Stomach (tissue), 19 donors: Measurements from ENCODE around the gene CCT4. TPM values are rescaled to one million over a fixed set of nuclear protein-coding genes. Genes with fewer than 3 reads are reported as not detected.

Experiments used
- DNase-seq, 2 donors: peaks; one replicate each; pipeline versions ENCODE4 v3.0.0 to v3.0.0-alpha.2; 2013 to 2019
- H3K27ac ChIP-seq, 5 donors: fragments of 200-600 bp in 4 of 5; sonication (generic) in 4 of 5; one replicate each; pipeline ENCODE4 v1.5.1; 2013 to 2019; ENCODE audit warnings: mild to moderate bottlenecking in 1 of 5, moderate library complexity in 1 of 5
- H3K27me3 ChIP-seq, 3 donors: fragments of 200-600 bp; sonication (generic); one replicate each; pipeline ENCODE4 v1.5.1; 2017 to 2019; ENCODE audit warnings: mixed run types in 1 of 3
- H3K36me3 ChIP-seq, 4 donors: fragments of 200-600 bp; sonication (generic); 1 replicate in 3 of 4; 2 replicates in 1 of 4; pipeline ENCODE4 v1.5.1; 2016 to 2019
- H3K4me1 ChIP-seq, 4 donors: fragments of 200-600 bp; sonication (generic); one replicate each; pipeline ENCODE4 v1.5.1; 2016 to 2019
- H3K4me3 ChIP-seq, 4 donors: fragments of 200-600 bp; sonication (generic) in 3 of 4; one replicate each; pipeline ENCODE4 v1.5.1; 2016 to 2019; ENCODE audit warnings: mild to moderate bottlenecking in 1 of 4
- H3K9me3 ChIP-seq, 4 donors: fragments of 200-600 bp; sonication (generic); one replicate each; pipeline ENCODE4 v1.5.1; 2016 to 2019
- EP300 ChIP-seq: sonication (generic); formaldehyde crosslinking; IDR thresholded peaks from one replicate; pipeline ENCODE4 v1.6.1; 2017; ENCODE audit warnings: antibody characterized with exemption
- POLR2A ChIP-seq, 4 donors: fragments of 450-650 bp; IDR thresholded peaks; one replicate each; pipeline ENCODE4 v1.6.1; 2016; ENCODE audit warnings: antibody characterized with exemption in 4 of 4, control low read depth in 2 of 4, mild to moderate bottlenecking in 1 of 4, moderate library complexity in 1 of 4
- POLR2AphosphoS5 ChIP-seq, 3 donors: sonication (generic); formaldehyde crosslinking; IDR thresholded peaks; one replicate each; pipeline ENCODE4 v1.6.1; 2016; ENCODE audit warnings: antibody characterized with exemption in 3 of 3
- WGBS, 5 donors: extraction: QIAGEN DNeasy Blood & Tissue Kit in 3 of 5; methylation state at CpG; one replicate each; pipeline versions ENCODE4 v1.1.5 to v1.1.7; 2013 to 2018; 5-methylcytosine and 5-hydroxymethylcytosine counted together
- intact Hi-C: fragments of 100-400 bp; cut with DNase I; formaldehyde crosslinking; loops from one replicate; pipeline ENCODE4 v1.15.1; 2023; ENCODE audit warnings: low total_unique reads
- long read RNA-seq, 10 donors: transcript quantifications; one replicate each; lab custom pipeline, GENCODE V29; 2026
- polyA plus RNA-seq, 3 donors: library from polyadenylated mRNA; stranded (reverse); fragments of 200-250 nt; gene quantifications; one replicate each; pipeline ENCODE4 v1.2.3, GENCODE V29; 2013
- total RNA-seq, 5 donors: library from RNA; depleted of rRNA; stranded (reverse); fragments of >200 nt; gene quantifications; one replicate each; pipeline versions ENCODE4 v1.1.0 to v1.2.3, GENCODE V29; 2014 to 2016
- TF ChIP-seq, protein P1 (sequence below), 7 experiments: fragments of 450-650 bp in 4 of 7; fragments of 200-600 bp in 3 of 7; sonication (generic) in 3 of 7; IDR thresholded peaks; one replicate each; pipeline ENCODE4 v1.5.1; 2016 to 2019; ENCODE audit warnings: antibody characterized with exemption in 7 of 7, control low read depth in 2 of 7, mild to moderate bottlenecking in 1 of 7
- donor health status: healthy with polysubstance abuse.
- donor health status: Bipolar disorder and iron deficiency.
- donor health status: healthy.

CCT4 gene, protein sequence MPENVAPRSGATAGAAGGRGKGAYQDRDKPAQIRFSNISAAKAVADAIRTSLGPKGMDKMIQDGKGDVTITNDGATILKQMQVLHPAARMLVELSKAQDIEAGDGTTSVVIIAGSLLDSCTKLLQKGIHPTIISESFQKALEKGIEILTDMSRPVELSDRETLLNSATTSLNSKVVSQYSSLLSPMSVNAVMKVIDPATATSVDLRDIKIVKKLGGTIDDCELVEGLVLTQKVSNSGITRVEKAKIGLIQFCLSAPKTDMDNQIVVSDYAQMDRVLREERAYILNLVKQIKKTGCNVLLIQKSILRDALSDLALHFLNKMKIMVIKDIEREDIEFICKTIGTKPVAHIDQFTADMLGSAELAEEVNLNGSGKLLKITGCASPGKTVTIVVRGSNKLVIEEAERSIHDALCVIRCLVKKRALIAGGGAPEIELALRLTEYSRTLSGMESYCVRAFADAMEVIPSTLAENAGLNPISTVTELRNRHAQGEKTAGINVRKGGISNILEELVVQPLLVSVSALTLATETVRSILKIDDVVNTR
- 100 to 1,000 TPM in 1 of 5 donors, 10 to 100 TPM in 4; 18.5 to 109 (median 61.6) TPM for total RNA-seq
- 10 to 100 TPM; 59.0 to 90.7 (median 75.5) TPM for polyA plus RNA-seq
- long read RNA-seq, donor 1, transcript CCT4-201 (14 exons, 2,520 nt), result major isoform, 15 of 77 reads
- long read RNA-seq, donor 1, partial matches to known transcripts, result 62 of 77 reads
- long read RNA-seq, donor 1, other reads (novel, unspliced or antisense), result 0 of 77 reads
- long read RNA-seq, donor 2, transcript CCT4-201 (14 exons, 2,520 nt), result major isoform, 27 of 81 reads
- long read RNA-seq, donor 2, partial matches to known transcripts, result 53 of 81 reads
- long read RNA-seq, donor 2, other reads (novel, unspliced or antisense), result 0 of 81 reads
- long read RNA-seq, donor 3, transcript CCT4-201 (14 exons, 2,520 nt), result major isoform, 19 of 69 reads
- long read RNA-seq, donor 3, partial matches to known transcripts, result 50 of 69 reads
- long read RNA-seq, donor 3, other reads (novel, unspliced or antisense), result 0 of 69 reads
- long read RNA-seq, donor 4, partial matches to known transcripts, result 0 of 1 reads
- long read RNA-seq, donor 4, other reads (novel, unspliced or antisense), result 0 of 1 reads
- long read RNA-seq, donor 5, transcript CCT4-201 (14 exons, 2,520 nt), result major isoform, 46 of 99 reads
- long read RNA-seq, donor 5, partial matches to known transcripts, result 52 of 99 reads
- long read RNA-seq, donor 5, other reads (novel, unspliced or antisense), result 0 of 99 reads
- long read RNA-seq, donor 6, result 0 reads
- long read RNA-seq, donor 7, transcript CCT4-201 (14 exons, 2,520 nt), result major isoform, 30 of 110 reads
- long read RNA-seq, donor 7, partial matches to known transcripts, result 80 of 110 reads
- long read RNA-seq, donor 7, other reads (novel, unspliced or antisense), result 0 of 110 reads
- long read RNA-seq, donor 8, transcript CCT4-201 (14 exons, 2,520 nt), result major isoform, 42 of 133 reads
- long read RNA-seq, donor 8, partial matches to known transcripts, result 91 of 133 reads
- long read RNA-seq, donor 8, other reads (novel, unspliced or antisense), result 0 of 133 reads
- long read RNA-seq, donor 9, transcript CCT4-201 (14 exons, 2,520 nt), result major isoform, 25 of 106 reads
- long read RNA-seq, donor 9, partial matches to known transcripts, result 81 of 106 reads
- long read RNA-seq, donor 9, other reads (novel, unspliced or antisense), result 0 of 106 reads
- long read RNA-seq, donor 10, transcript CCT4-201 (14 exons, 2,520 nt), result major isoform, 12 of 27 reads
- long read RNA-seq, donor 10, partial matches to known transcripts, result 15 of 27 reads
- long read RNA-seq, donor 10, other reads (novel, unspliced or antisense), result 0 of 27 reads

DNA sequence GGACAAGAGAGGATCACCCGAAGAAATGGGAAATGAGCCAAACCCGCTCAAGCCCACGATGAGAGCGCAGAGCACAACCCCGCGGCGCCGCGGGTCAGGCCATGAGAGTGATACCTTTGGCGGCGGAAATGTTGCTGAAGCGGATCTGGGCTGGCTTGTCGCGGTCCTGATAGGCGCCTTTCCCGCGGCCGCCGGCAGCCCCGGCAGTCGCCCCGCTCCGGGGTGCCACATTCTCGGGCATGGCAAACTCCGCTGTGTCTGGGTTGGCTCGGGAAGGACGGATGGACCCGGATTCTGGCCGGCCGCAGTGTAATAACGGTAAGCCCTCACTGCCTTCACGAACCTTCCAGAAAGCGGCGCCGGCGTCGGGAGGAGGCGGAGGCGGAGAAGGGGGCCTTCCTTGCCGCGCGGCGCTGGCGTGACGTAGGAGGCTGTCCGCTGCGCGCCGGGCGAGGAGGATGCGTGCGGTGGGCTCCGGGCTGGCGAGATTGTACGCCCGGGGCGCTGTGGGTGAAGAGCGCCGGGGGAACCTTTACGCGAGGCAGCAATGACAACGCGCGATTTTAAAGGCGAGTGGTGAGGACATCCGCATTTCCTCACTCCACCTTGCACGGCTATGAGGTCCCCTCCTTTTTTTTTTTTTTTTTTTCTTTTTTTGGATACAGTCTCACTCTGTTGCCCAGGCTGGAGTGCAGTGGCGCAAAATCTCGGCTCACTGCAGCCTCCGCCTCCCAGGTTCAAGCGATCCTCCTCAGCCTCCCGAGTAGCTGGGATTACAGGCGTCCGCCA, at the start of gene CCT4:
TSS of gene CCT4 (minus strand) at position 390 of the 789 bp plus-strand sequence. CDS start at position 241, 149 bp downstream.
- no peaks in the 10 kb centered on the region for H3K27me3 ChIP-seq
- peak within 1 kb of the TSS; percentile 91 to 100 (median 97) for H3K27ac ChIP-seq
- H3K4me3 ChIP-seq, result peak within 1 kb of the TSS; percentile 73 to 92 (median 84)
- 0 to 1% (median 1%) methylated on average over 45 to 74 of the region's 74 CpGs for WGBS, 5 donors
- TF ChIP-seq EP300 (no peak), POLR2AphosphoS5 (IDR thresholded peaks at IDR 0.05) (peak; percentile 92 to 98 (median 97)), POLR2A (IDR thresholded peaks at IDR 0.05) (peak in 2 of 4 donors; percentile 50 to 74)
- TF ChIP-seq, protein P1, sequence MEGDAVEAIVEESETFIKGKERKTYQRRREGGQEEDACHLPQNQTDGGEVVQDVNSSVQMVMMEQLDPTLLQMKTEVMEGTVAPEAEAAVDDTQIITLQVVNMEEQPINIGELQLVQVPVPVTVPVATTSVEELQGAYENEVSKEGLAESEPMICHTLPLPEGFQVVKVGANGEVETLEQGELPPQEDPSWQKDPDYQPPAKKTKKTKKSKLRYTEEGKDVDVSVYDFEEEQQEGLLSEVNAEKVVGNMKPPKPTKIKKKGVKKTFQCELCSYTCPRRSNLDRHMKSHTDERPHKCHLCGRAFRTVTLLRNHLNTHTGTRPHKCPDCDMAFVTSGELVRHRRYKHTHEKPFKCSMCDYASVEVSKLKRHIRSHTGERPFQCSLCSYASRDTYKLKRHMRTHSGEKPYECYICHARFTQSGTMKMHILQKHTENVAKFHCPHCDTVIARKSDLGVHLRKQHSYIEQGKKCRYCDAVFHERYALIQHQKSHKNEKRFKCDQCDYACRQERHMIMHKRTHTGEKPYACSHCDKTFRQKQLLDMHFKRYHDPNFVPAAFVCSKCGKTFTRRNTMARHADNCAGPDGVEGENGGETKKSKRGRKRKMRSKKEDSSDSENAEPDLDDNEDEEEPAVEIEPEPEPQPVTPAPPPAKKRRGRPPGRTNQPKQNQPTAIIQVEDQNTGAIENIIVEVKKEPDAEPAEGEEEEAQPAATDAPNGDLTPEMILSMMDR (IDR thresholded peaks at IDR 0.05), result peak in 1 of 7 experiments; percentile 1
- intact Hi-C loops, result no loop called here
- H3K9me3 ChIP-seq, result no peaks in the 10 kb centered on the region
- H3K36me3 ChIP-seq, result peaks cover 6 to 30% (median 23%) of the 10 kb centered on the region in 4 donors
- peaks cover 18 to 33% (median 26%) of the 10 kb centered on the region in 4 donors for H3K4me1 ChIP-seq
- peak; percentile 92 to 96 for DNase-seq

DNA sequence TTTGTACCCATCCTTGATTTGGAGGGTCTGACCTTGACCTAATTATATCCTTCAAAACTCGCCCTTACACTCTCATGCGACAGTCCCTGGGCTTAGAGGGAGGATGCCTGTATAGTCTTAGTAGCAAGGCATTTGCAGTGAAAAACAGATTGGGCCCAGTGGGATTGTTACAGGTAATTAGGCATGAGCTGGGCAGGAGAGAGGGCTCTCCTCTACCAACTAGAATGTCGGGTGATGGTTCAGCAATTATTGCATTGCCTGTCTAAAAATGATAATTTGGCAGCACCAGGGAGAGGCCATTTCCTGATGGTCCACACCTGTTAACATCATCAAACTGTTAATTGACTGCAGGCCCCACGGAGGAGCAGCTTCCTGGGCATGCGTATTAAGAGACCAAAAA, 49.4 kb upstream of the CCT4 start:
- no peak for DNase-seq
- H3K36me3 ChIP-seq, result peaks cover 0 to 14% (median 6%) of the 10 kb centered on the region in 4 donors
- no peaks in the 10 kb centered on the region for H3K27me3 ChIP-seq
- H3K27ac ChIP-seq, result no peak overlapping the region
- WGBS, 5 donors, result 83 to 91% (median 88%) methylated on average over 5 of the region's 5 CpGs
- intact Hi-C loops, result no loop called here
- H3K4me3 ChIP-seq, result no peak overlapping the region
- H3K4me1 ChIP-seq, result peaks cover 0 to 20% (median 9%) of the 10 kb centered on the region in 4 donors
- TF ChIP-seq, protein P1 (IDR thresholded peaks at IDR 0.05), result no peak
- no peak for TF ChIP-seq POLR2A (IDR thresholded peaks at IDR 0.05)
- TF ChIP-seq EP300, result no peak
- no peak for TF ChIP-seq POLR2AphosphoS5 (IDR thresholded peaks at IDR 0.05)
- H3K9me3 ChIP-seq, result peaks cover 0 to 5% (median under 1%) of the 10 kb centered on the region in 4 donors

DNA sequence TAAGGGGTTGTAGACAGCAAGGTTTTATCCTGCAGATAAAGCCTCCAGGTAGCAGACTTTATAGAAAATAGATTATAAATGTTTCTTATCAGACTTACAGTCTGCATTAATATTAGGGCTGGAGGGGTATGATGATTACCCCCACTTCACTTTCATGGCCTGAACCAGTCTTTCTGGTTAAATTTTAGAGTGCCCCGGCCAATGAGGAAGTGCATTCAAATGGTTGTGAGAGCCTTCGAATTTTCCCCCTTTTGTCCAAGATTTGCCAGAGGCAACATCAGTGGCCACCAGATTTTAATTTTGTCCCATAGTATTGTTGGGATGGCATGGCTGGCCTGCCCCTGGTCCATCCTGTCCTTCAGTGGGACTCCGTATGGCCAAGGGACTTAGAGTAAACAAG, 48.6 kb upstream of the CCT4 start:
- no peak overlapping the region for H3K4me3 ChIP-seq
- no peak for DNase-seq
- H3K36me3 ChIP-seq, result peaks cover 0 to 20% (median 6%) of the 10 kb centered on the region in 4 donors
- WGBS, 5 donors, result 65 to 82% (median 73%) methylated on average over 3 of the region's 3 CpGs
- TF ChIP-seq POLR2A (IDR thresholded peaks at IDR 0.05), result no peak
- TF ChIP-seq POLR2AphosphoS5 (IDR thresholded peaks at IDR 0.05), result no peak
- TF ChIP-seq, protein P1 (IDR thresholded peaks at IDR 0.05), result no peak
- TF ChIP-seq EP300, result no peak
- peaks cover 0 to 10% (median 3%) of the 10 kb centered on the region in 4 donors for H3K9me3 ChIP-seq
- intact Hi-C loops, result no loop called here
- no peaks in the 10 kb centered on the region for H3K27me3 ChIP-seq
- H3K27ac ChIP-seq, result no peak overlapping the region
- H3K4me1 ChIP-seq, result peaks cover 0 to 20% (median 9%) of the 10 kb centered on the region in 4 donors
